Esophagus squamous epithelium (tissue), 5 donors: ENCODE results near the gene UACA. TPM values are rescaled to one million over a fixed set of nuclear protein-coding genes. Genes with fewer than 3 reads are reported as not detected.
A peak's percentile ranks its signal among the peaks of the same experiment; 100 is the strongest.

Source experiments
- DNase-seq: peaks from one replicate; lab custom pipeline; 2025; lab: John Stamatoyannopoulos, UW
- H3K27ac ChIP-seq, 4 donors: fragments of 200-600 bp; sonication (generic); one replicate each; pipeline ENCODE4 v1.5.1; 2016 to 2019; ENCODE audit warnings: mild to moderate bottlenecking in 1 of 4
- H3K27me3 ChIP-seq, 4 donors: fragments of 200-600 bp; sonication (generic); 1 replicate in 3 of 4; 2 replicates in 1 of 4; pipeline versions ENCODE4 v1.5.1 to v1.6.0; 2017 to 2021; ENCODE audit warnings: antibody characterized with exemption in 1 of 4
- H3K36me3 ChIP-seq, 3 donors: fragments of 200-600 bp; sonication (generic); one replicate each; pipeline ENCODE4 v1.5.1; 2016 to 2019
- H3K4me1 ChIP-seq, 3 donors: fragments of 200-600 bp; sonication (generic); one replicate each; pipeline ENCODE4 v1.5.1; 2017 to 2019
- H3K4me3 ChIP-seq, 4 donors: fragments of 200-600 bp; sonication (generic); 1 replicate in 3 of 4; 2 replicates in 1 of 4; pipeline ENCODE4 v1.5.1; 2016 to 2019; ENCODE audit warnings: mild to moderate bottlenecking in 2 of 4, moderate library complexity in 1 of 4
- H3K9me3 ChIP-seq, 3 donors: fragments of 200-600 bp; sonication (generic); one replicate each; pipeline ENCODE4 v1.5.1; 2016 to 2019
- CTCF ChIP-seq, 6 experiments: fragments of 450-650 bp in 4 of 6; fragments of 200-600 bp in 2 of 6; sonication (generic) in 2 of 6; IDR thresholded peaks; one replicate each; pipeline ENCODE4 v1.5.1; 2016 to 2019; ENCODE audit warnings: antibody characterized with exemption in 6 of 6, mild to moderate bottlenecking in 4 of 6, moderate library complexity in 4 of 6
- POLR2A ChIP-seq, 4 donors: fragments of 450-650 bp; IDR thresholded peaks; one replicate each; pipeline ENCODE4 v1.6.1; 2017; ENCODE audit warnings: antibody characterized with exemption in 4 of 4, mild to moderate bottlenecking in 4 of 4, moderate library complexity in 3 of 4
- WGBS, 2 donors: methylation state at CpG; one replicate each; pipeline ENCODE4 v1.1.5; 2018; 5-methylcytosine and 5-hydroxymethylcytosine counted together
- intact Hi-C: fragments of 100-400 bp; cut with DNase I; formaldehyde crosslinking; loops from one replicate; pipeline ENCODE4 v1.15.0; 2022
- total RNA-seq, 4 donors: library from RNA; depleted of rRNA; stranded (reverse); fragments of >200 nt; gene quantifications; one replicate each; pipeline ENCODE4 v1.1.0, GENCODE V29; 2016
- donor health status: DM: yes; HTN: yes; CAD: no.

UACA gene
- total RNA-seq, 4 donors from 2014 or later = 18.3 to 55.3 (median 29.8) TPM

GRCh38 chr15:70707686-70708300, 55.6 kb downstream of the UACA start:
- Histone ChIP-seq H3K27ac (no peak overlapping the region), H3K4me3 (no peak overlapping the region), H3K9me3 (no peaks in the 10 kb centered on the region), H3K4me1 (peaks cover 0 to 31% (median 10%) of the 10 kb centered on the region in 3 donors), H3K36me3 (no peaks in the 10 kb centered on the region), H3K27me3 (no peaks in the 10 kb centered on the region)
- WGBS, 2 donors = 90% methylated on average over 4 of the region's 4 CpGs
- TF ChIP-seq POLR2A (IDR thresholded peaks at IDR 0.05) (no peak), CTCF (IDR thresholded peaks at IDR 0.05) (no peak)
- intact Hi-C loops = no loop called here
- DNase-seq = no peak

- Histone ChIP-seq H3K9me3 (no peaks in the 10 kb centered on the region), H3K27ac (no peak overlapping the region), H3K36me3 (no peaks in the 10 kb centered on the region), H3K4me3 (no peak overlapping the region), H3K27me3 (no peaks in the 10 kb centered on the region), H3K4me1 (peaks cover 0 to 33% (median 7%) of the 10 kb centered on the region in 3 donors)
- intact Hi-C loops = no loop called here
- no peak for TF ChIP-seq CTCF (IDR thresholded peaks at IDR 0.05)
- no peak for TF ChIP-seq POLR2A (IDR thresholded peaks at IDR 0.05)
- 88 to 89% methylated on average over 5 of the region's 5 CpGs for WGBS, 2 donors
- DNase-seq = no peak
Observed at GRCh38 chr15:70704731-70705130, 58.6 kb downstream of the UACA start.

DNA sequence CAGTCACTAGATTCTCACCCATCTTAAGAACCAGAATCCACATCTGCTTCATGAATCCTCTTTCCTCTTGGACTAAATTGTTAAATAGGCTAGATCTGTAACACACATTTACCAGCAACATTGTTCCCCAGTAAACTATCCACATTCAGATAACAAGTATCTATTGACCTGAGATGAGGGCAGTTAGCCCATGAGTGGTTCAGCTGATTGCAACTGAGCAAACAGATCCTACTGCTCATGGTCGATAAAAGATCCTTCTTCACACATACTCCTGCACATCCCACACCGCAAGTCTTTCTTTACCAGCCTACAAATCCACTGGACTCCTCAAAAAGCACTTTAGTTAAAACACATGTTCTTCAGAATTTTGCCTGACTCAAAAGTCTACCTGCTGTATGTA, 59.2 kb downstream of the UACA start:
- peak overlapping the region in 1 of 4 donors; percentile 70 for H3K27ac ChIP-seq
- WGBS, 2 donors = 79 to 98% methylated on average over 2 of the region's 2 CpGs
- intact Hi-C loops = no loop called here
- H3K36me3 ChIP-seq = no peaks in the 10 kb centered on the region
- no peaks in the 10 kb centered on the region for H3K27me3 ChIP-seq
- TF ChIP-seq POLR2A (IDR thresholded peaks at IDR 0.05) (no peak), CTCF (IDR thresholded peaks at IDR 0.05) (no peak)
- DNase-seq = no peak
- H3K9me3 ChIP-seq = no peaks in the 10 kb centered on the region
- no peak overlapping the region for H3K4me3 ChIP-seq
- H3K4me1 ChIP-seq = peaks cover 0 to 35% (median 7%) of the 10 kb centered on the region in 3 donors

DNA sequence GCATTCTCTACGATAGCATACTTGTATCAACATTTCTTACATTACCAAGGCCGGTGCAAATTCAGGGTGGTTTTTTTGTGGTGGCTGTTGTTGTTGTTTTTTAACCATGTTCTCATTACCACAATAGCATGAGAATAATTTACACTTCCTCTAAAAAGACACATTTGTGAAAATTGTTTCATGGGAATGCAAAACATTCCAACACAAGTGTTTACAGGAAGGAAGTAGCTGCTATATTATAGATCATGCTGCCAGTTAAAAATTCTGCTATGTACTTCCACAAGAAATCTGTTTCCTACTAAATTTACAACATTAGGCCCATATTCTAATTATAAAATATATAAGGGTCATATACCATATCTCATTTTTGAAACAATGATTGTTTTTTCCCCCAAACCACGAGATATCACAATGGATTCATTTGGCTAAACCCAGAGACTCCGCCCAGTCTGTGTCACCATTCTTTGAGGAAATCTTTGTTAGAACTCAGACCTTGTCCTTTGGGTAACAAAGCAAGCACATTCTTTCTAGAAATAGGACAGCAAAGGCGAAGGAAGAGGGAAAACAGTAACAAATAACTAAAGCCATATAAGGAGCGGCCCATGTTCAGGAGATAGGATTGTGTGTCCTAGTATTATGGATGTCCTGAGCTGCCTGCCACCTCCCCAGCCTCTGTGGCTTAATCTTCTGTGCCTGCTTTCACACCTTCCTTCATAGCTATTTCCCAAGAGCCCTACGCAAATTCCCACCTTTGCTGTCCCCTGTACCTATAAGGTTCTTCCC, 60.1 kb downstream of the UACA start:
- H3K9me3 ChIP-seq = no peaks in the 10 kb centered on the region
- peak overlapping the region in 1 of 4 donors; percentile 54 for H3K4me3 ChIP-seq
- intact Hi-C loops = no loop called here
- no peak for TF ChIP-seq CTCF (IDR thresholded peaks at IDR 0.05)
- TF ChIP-seq POLR2A (IDR thresholded peaks at IDR 0.05) = no peak
- 61 to 70% methylated on average over 7 of the region's 7 CpGs for WGBS, 2 donors
- peak overlapping the region in 3 of 4 donors; percentile 58 to 70 (median 62) for H3K27ac ChIP-seq
- DNase-seq = no peak
- no peaks in the 10 kb centered on the region for H3K27me3 ChIP-seq
- H3K36me3 ChIP-seq = no peaks in the 10 kb centered on the region
- H3K4me1 ChIP-seq = peaks cover 0 to 36% (median 7%) of the 10 kb centered on the region in 3 donors

GRCh38 chr15:70702584-70702983, 60.8 kb downstream of the UACA start:
- no peaks in the 10 kb centered on the region for H3K36me3 ChIP-seq
- no peaks in the 10 kb centered on the region for H3K27me3 ChIP-seq
- intact Hi-C loops = no loop called here
- peak overlapping the region in 1 of 4 donors; percentile 54 for H3K4me3 ChIP-seq
- 63 to 75% methylated on average over 2 of the region's 2 CpGs for WGBS, 2 donors
- H3K27ac ChIP-seq = peak overlapping the region in 3 of 4 donors; percentile 62 to 80 (median 70)
- no peaks in the 10 kb centered on the region for H3K9me3 ChIP-seq
- no peak for DNase-seq
- no peak for TF ChIP-seq POLR2A (IDR thresholded peaks at IDR 0.05)
- no peak for TF ChIP-seq CTCF (IDR thresholded peaks at IDR 0.05)
- H3K4me1 ChIP-seq = peaks cover 0 to 43% (median 10%) of the 10 kb centered on the region in 3 donors
